ENCODE results near the gene RHBDL1. TPM values are rescaled to one million over a fixed set of nuclear protein-coding genes. Genes with fewer than 3 reads are reported as not detected.
A peak's percentile ranks its signal among the peaks of the same experiment; 100 is the strongest.

The RHBDL1 gene
- total and polyA plus RNA-seq, 9 of the 15 experiments (the other 6 are each of a cell fraction or from before 2014, with no cell fraction given): 0.03 to 5.6 (median 1.3) TPM; not detected in 1

DNA sequence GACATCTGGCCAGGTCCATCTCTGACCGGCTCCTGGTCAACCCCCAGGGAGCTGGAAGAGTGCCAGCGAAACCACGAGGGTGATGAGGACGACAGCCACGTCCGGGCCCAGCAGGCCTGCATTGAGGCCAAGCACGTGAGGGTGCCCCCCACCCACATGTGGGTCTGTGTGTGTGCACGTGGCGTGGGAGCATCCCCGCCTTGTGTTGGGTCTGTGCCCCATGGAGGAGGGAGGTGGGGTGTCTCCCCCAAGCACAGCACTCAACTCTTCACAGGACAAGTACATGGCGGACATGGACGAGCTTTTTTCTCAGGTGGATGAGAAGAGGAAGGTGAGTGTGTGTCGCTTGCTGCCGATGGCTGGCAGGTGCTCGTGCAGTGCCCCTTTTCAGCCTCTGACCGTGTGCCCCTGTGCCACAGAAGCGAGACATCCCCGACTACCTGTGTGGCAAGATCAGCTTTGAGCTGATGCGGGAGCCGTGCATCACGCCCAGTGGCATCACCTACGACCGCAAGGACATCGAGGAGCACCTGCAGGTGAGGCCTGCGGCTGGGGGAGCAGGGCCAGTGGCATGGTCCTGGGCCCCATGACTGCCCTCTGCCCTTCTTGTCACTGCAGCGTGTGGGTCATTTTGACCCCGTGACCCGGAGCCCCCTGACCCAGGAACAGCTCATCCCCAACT, 6.4 kb downstream of the RHBDL1 start (continued):
- TF ChIP-seq ZNF79 (CRISPR knock-in tag; IDR thresholded peaks at IDR 0.05; ENCODE audit: low read depth) (no peak), FOXJ2 (tag; IDR thresholded peaks at IDR 0.05) (no peak), CEBPB (tag; IDR thresholded peaks at IDR 0.05) (no peak), SRF (CRISPR knock-in tag; IDR thresholded peaks at IDR 0.05) (no peak), ZNF3 (CRISPR knock-in tag; IDR thresholded peaks at IDR 0.05) (no peak), NCOR1 (IDR thresholded peaks at IDR 0.05) (no peak), ZNF384 (IDR thresholded peaks at IDR 0.05; ENCODE audit: low read depth, low read length) (no peak), BRD9 (IDR thresholded peaks at IDR 0.05; ENCODE audit: low read depth, partially characterized antibody) (no peak), FOXA1 (IDR thresholded peaks at IDR 0.05; ENCODE audit: borderline replicate concordance) (no peak)
- TF ChIP-seq, protein P1, sequence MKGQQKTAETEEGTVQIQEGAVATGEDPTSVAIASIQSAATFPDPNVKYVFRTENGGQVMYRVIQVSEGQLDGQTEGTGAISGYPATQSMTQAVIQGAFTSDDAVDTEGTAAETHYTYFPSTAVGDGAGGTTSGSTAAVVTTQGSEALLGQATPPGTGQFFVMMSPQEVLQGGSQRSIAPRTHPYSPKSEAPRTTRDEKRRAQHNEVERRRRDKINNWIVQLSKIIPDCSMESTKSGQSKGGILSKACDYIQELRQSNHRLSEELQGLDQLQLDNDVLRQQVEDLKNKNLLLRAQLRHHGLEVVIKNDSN (CRISPR knock-in tag; IDR thresholded peaks at IDR 0.05): peak; percentile 72
- TF ChIP-seq, protein P2, sequence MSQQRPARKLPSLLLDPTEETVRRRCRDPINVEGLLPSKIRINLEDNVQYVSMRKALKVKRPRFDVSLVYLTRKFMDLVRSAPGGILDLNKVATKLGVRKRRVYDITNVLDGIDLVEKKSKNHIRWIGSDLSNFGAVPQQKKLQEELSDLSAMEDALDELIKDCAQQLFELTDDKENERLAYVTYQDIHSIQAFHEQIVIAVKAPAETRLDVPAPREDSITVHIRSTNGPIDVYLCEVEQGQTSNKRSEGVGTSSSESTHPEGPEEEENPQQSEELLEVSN (IDR thresholded peaks at IDR 0.05; ENCODE audit: borderline replicate concordance in 1 of 2, extremely low read depth in 1 of 2, insufficient read depth in 1 of 2, insufficient read length in 1 of 2, low read depth in 1 of 2, low read length in 1 of 2, poor library complexity in 1 of 2, severe bottlenecking in 1 of 2): peak; percentile 88 to 93
- TF ChIP-seq, protein P3, sequence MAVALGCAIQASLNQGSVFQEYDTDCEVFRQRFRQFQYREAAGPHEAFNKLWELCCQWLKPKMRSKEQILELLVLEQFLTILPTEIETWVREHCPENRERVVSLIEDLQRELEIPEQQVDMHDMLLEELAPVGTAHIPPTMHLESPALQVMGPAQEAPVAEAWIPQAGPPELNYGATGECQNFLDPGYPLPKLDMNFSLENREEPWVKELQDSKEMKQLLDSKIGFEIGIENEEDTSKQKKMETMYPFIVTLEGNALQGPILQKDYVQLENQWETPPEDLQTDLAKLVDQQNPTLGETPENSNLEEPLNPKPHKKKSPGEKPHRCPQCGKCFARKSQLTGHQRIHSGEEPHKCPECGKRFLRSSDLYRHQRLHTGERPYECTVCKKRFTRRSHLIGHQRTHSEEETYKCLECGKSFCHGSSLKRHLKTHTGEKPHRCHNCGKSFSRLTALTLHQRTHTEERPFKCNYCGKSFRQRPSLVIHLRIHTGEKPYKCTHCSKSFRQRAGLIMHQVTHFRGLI (CRISPR knock-in tag; IDR thresholded peaks at IDR 0.05): no peak
- TF ChIP-seq, protein P4, sequence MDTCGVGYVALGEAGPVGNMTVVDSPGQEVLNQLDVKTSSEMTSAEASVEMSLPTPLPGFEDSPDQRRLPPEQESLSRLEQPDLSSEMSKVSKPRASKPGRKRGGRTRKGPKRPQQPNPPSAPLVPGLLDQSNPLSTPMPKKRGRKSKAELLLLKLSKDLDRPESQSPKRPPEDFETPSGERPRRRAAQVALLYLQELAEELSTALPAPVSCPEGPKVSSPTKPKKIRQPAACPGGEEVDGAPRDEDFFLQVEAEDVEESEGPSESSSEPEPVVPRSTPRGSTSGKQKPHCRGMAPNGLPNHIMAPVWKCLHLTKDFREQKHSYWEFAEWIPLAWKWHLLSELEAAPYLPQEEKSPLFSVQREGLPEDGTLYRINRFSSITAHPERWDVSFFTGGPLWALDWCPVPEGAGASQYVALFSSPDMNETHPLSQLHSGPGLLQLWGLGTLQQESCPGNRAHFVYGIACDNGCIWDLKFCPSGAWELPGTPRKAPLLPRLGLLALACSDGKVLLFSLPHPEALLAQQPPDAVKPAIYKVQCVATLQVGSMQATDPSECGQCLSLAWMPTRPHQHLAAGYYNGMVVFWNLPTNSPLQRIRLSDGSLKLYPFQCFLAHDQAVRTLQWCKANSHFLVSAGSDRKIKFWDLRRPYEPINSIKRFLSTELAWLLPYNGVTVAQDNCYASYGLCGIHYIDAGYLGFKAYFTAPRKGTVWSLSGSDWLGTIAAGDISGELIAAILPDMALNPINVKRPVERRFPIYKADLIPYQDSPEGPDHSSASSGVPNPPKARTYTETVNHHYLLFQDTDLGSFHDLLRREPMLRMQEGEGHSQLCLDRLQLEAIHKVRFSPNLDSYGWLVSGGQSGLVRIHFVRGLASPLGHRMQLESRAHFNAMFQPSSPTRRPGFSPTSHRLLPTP (IDR thresholded peaks at IDR 0.05; ENCODE audit: borderline replicate concordance, extremely low read depth, insufficient read length): no peak

Measured in K562 (cell line).